MM.1S (cell line): ENCODE measurements around the gene CCDC172.

ENCODE experiments used
- CTCF ChIP-seq: fragments of 300-600 bp; sonication (generic); IDR thresholded peaks from 2 replicates; pipeline ENCODE4 v1.5.1; 2016; ENCODE audit warnings: antibody characterized with exemption, low read length, mixed read lengths
- EZH2 ChIP-seq: fragments of 300-600 bp; sonication (generic); optimal IDR thresholded peaks from 2 replicates; pipeline ENCODE3; 2017; ENCODE audit warnings: low read depth, mild to moderate bottlenecking, antibody characterized with exemption, low read length, mixed read lengths

GRCh38 chr10:116307455-116307854 is 16.8 kb upstream of the CCDC172 start:
- TF ChIP-seq CTCF (no peak), EZH2 (no peak)
